HG03354 (cell line): ENCODE data around the gene KRIT1.
"Not testable (repeated sequence)": the region's sequence is repeated elsewhere in the genome, so short reads cannot be mapped to it uniquely, and the experiment has no call there.

Source experiments
- ATAC-seq: cut with Tn5 transposase; IDR thresholded peaks from one replicate; pipeline ENCODE4 v1.9.1; 2021; ENCODE audit warnings: mild to moderate bottlenecking; ENCODE audit not compliant: unreplicated experiment, poor library complexity, severe bottlenecking

KRIT1 gene

GRCh38 chr7:92251181-92251580 is 5.5 kb upstream of the KRIT1 start:
- ATAC-seq: no peak

- no peak for ATAC-seq
Observed at GRCh38 chr7:92250603-92251002, 4.9 kb upstream of the KRIT1 start.

GRCh38 chr7:92246360-92247101 is 817 bp upstream of the KRIT1 start:
- peak; percentile 44 for ATAC-seq

DNA sequence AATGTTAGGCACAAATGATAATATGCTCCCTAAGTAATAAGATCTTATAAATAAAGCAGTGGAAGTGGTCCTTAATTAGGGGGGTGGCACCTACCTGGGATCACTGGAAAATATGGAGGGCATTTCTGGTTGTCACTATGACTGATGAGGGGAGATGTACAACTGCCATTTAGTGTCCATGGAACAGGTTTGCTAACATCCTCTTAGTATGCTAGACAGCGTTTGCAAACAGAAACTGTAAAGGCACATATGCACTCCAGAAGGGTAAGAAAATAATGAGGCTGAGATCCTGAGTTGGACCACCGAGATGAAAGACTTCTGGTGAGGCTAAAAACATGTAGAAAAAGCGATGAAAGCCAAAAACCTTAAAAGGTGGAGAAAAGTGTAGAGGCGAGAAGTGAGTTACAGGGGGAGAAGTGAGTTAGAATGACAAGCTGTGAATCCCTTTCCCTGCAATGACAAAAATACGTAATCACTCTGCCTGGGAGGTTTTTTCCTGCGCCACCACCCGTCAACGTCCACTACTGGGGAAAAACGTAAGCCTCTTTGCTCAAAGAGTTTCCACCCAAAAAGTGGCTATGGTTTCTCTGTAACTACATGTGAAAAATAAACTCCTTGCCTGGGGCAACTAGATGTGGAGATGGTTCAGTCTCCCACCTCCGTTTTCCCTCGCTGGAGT is 767 bp downstream of the KRIT1 start:
- ATAC-seq: peak; percentile 1

GRCh38 chr7:92242972-92243371 is 2.7 kb downstream of the KRIT1 start:
- ATAC-seq: no peak

DNA sequence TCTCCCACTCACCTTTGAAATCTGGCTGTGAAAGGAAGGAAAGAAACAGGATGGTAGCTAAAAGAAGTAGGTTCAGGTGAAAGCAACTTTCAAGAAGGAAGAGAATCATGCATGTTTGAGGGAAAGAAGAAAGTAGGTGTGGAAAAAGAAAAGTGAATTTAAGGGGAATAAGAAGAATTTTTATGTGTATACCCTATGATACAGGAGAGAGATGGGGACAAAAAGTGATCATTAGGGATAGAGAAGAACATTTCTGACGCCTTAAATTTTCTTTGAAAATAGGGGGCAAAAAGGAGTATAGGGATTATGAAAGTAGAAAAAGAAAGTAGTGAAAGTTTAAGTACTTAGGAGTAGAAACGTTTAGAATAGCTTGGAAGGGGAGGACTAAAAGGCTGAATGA is 15.2 kb downstream of the KRIT1 start:
- no peak for ATAC-seq

DNA sequence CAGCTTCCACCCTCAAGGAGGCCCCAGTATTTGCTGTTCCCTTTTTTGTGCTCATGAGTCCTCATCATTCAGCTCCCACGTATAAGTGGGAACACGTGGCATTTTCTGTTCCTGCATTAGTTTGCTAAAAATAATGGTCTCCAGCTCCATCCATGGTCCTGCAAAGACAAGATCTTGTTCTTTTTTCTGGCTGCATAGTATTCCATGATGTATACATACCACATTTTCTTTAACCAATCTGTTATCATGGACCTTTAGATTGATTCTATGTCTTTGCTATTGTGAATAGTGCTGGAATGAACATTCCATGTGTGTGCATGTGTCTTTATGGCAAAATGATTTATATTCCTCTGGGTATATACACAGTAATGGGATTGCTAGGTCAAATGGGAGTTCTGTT is 17.0 kb downstream of the KRIT1 start:
- ATAC-seq: no peak

- no peak for ATAC-seq
Observed at GRCh38 chr7:92228100-92228499, 17.6 kb downstream of the KRIT1 start.

DNA sequence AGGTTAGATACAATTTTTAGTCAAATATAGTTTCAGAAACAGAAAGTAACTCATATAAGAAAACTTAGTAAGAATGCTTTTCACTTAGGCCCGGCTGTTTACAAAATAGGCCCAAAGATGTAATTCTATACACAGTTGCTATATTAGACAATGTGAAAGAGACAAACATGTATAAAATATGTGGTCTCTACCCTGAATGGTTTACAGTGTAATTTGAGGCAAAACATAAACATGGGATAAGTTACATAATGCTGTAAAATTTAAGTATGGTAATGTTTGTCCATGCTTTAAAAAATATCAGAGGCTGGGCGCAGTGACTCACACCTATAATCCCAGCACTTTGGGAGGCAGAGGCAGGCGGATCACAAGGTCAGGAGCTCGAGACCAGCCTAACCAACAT is 18.7 kb downstream of the KRIT1 start:
- no peak for ATAC-seq

- ATAC-seq: no peak
Observed at GRCh38 chr7:92221766-92222165, 23.9 kb downstream of the KRIT1 start.

GRCh38 chr7:92206672-92207071 is 39.0 kb downstream of the KRIT1 start:
- ATAC-seq: no peak

- ATAC-seq: no peak
Observed at GRCh38 chr7:92205987-92206386, 39.7 kb downstream of the KRIT1 start.

GRCh38 chr7:92200791-92201190 is 44.9 kb downstream of the KRIT1 start:
- no peak for ATAC-seq

DNA sequence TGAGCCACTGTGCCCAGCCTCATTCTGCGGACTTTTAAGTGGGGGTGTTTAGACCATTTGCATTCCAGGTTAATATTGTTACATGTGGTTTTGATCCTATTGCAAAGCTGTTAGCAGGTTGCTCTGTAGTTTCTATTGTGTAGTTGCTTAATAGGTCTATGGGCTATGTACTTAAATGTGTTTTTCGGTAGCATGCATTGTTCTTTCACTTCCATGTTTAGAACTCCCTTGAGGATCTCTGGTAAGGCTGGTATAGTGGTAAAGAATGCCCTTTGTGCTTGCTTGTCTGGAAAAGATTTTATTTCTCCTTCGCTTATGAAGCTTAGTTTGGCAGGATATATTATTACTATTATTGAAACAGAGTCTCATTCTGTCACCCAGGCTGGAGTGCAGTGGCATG is 53.4 kb downstream of the KRIT1 start:
- ATAC-seq: no peak

GRCh38 chr7:92189246-92189645 is 56.5 kb downstream of the KRIT1 start:
- ATAC-seq: not testable (repeated sequence)

- not testable (repeated sequence) for ATAC-seq
Observed at GRCh38 chr7:92184294-92184693, 61.4 kb downstream of the KRIT1 start.

GRCh38 chr7:92178928-92179924 is 66.5 kb downstream of the KRIT1 start, which contains the start of gene LRRD1:
TSS of gene LRRD1 (minus strand) at chr7:92179142. CDS start at chr7:92165202, 13,940 bp downstream.
- peak; percentile 99 for ATAC-seq

DNA sequence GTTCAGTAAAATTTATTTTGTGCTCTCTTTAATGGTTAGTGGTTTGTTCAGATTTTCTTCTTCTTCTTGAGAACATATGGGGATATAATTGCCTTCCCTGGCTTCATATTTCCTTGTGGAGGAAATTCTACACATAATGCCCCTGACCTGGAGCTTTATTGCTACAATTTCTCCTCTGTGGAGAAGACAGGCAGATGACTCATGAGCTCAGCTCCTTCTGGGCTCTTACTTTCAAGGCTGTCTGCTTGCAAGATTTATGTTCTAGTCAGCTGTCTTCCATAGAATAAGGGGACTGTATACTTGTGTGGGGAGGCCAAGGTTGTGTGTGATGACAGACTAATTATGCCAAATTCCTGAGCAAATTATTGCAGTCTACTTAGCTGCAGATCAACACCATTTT is 68.4 kb downstream of the KRIT1 start:
- no peak for ATAC-seq

GRCh38 chr7:92169529-92169928 is 76.2 kb downstream of the KRIT1 start:
- not testable (repeated sequence) for ATAC-seq

GRCh38 chr7:92161271-92161670 is 84.4 kb downstream of the KRIT1 start:
- ATAC-seq: no peak
